Measurements from ENCODE around the gene TUBB4B. TPM values are rescaled to one million over a fixed set of nuclear protein-coding genes. Genes with fewer than 3 reads are reported as not detected.

The TUBB4B gene
- polyA plus RNA-seq, 2 of the 4 experiments (the other 2 are of a cell fraction), result 256 to 671 TPM

GRCh38 chr9:137228506-137228967 lies 12.6 kb upstream of the TUBB4B start:
- POLR2A ChIA-PET, result interaction anchor here (2.3 kb wide), 1 partner anchor 40 kb away, joined by 8 read pairs; the partner anchor contains the start of genes ANAPC2 and SSNA1
- WGBS (ENCODE audit: missing lambda C conversion rate), result 82% methylated on average over 6 of the region's 29 CpGs
- FAIRE-seq, result no peak
- no peak overlapping the region for H3K4me2 ChIP-seq
- no peaks in the 10 kb centered on the region for H3K9me3 ChIP-seq
- no peak overlapping the region for H3K4me3 ChIP-seq
- H3K4me1 ChIP-seq, result peaks cover 58% of the 10 kb centered on the region
- TF ChIP-seq CHD4 (IDR thresholded peaks at IDR 0.05; ENCODE audit: borderline replicate concordance) (no peak), MAFK (IDR thresholded peaks at IDR 0.05; ENCODE audit: partially characterized antibody) (no peak), NR3C1 (IDR thresholded peaks at IDR 0.05) (no peak), KDM1A (IDR thresholded peaks at IDR 0.05; ENCODE audit: low read depth) (no peak), SREBF2 (IDR thresholded peaks at IDR 0.05) (no peak), CTCF (IDR thresholded peaks at IDR 0.05) (no peak), MAX (IDR thresholded peaks at IDR 0.05) (no peak), RFX5 (IDR thresholded peaks at IDR 0.05) (no peak), EP300 (IDR thresholded peaks at IDR 0.05) (no peak), ZNF302 (CRISPR knock-in tag; IDR thresholded peaks at IDR 0.05) (no peak), POLR2A (IDR thresholded peaks at IDR 0.05; ENCODE audit: low read length) (no peak), CHD2 (IDR thresholded peaks at IDR 0.05; ENCODE audit: low read length, partially characterized antibody) (no peak), BHLHE40 (IDR thresholded peaks at IDR 0.05; ENCODE audit: low read depth, low read length) (no peak), CEBPB (IDR thresholded peaks at IDR 0.05) (no peak), FOXS1 (CRISPR knock-in tag; IDR thresholded peaks at IDR 0.05) (no peak), FOSB (CRISPR knock-in tag; IDR thresholded peaks at IDR 0.05) (no peak), RNF2 (IDR thresholded peaks at IDR 0.05; ENCODE audit: borderline replicate concordance, low read depth) (no peak)
- TF ChIP-seq, protein P1, sequence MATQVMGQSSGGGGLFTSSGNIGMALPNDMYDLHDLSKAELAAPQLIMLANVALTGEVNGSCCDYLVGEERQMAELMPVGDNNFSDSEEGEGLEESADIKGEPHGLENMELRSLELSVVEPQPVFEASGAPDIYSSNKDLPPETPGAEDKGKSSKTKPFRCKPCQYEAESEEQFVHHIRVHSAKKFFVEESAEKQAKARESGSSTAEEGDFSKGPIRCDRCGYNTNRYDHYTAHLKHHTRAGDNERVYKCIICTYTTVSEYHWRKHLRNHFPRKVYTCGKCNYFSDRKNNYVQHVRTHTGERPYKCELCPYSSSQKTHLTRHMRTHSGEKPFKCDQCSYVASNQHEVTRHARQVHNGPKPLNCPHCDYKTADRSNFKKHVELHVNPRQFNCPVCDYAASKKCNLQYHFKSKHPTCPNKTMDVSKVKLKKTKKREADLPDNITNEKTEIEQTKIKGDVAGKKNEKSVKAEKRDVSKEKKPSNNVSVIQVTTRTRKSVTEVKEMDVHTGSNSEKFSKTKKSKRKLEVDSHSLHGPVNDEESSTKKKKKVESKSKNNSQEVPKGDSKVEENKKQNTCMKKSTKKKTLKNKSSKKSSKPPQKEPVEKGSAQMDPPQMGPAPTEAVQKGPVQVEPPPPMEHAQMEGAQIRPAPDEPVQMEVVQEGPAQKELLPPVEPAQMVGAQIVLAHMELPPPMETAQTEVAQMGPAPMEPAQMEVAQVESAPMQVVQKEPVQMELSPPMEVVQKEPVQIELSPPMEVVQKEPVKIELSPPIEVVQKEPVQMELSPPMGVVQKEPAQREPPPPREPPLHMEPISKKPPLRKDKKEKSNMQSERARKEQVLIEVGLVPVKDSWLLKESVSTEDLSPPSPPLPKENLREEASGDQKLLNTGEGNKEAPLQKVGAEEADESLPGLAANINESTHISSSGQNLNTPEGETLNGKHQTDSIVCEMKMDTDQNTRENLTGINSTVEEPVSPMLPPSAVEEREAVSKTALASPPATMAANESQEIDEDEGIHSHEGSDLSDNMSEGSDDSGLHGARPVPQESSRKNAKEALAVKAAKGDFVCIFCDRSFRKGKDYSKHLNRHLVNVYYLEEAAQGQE (IDR thresholded peaks at IDR 0.05), result no peak
- TF ChIP-seq, protein P2, sequence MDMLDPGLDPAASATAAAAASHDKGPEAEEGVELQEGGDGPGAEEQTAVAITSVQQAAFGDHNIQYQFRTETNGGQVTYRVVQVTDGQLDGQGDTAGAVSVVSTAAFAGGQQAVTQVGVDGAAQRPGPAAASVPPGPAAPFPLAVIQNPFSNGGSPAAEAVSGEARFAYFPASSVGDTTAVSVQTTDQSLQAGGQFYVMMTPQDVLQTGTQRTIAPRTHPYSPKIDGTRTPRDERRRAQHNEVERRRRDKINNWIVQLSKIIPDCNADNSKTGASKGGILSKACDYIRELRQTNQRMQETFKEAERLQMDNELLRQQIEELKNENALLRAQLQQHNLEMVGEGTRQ (IDR thresholded peaks at IDR 0.05), result no peak
- TF ChIP-seq, protein P3, sequence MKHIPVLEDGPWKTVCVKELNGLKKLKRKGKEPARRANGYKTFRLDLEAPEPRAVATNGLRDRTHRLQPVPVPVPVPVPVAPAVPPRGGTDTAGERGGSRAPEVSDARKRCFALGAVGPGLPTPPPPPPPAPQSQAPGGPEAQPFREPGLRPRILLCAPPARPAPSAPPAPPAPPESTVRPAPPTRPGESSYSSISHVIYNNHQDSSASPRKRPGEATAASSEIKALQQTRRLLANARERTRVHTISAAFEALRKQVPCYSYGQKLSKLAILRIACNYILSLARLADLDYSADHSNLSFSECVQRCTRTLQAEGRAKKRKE (CRISPR knock-in tag; IDR thresholded peaks at IDR 0.05; ENCODE audit: low read depth), result no peak
- CTCF ChIA-PET, result interaction anchor here (0.5 to 10.1 kb wide), 18 partner anchors 10 to 200 kb away, joined by 3 to 113 read pairs (median 12); partner anchors contain the start of genes ANAPC2, NDOR1, NPDC1 and SAPCD2
- no peak overlapping the region for H3K27ac ChIP-seq
- ATAC-seq, result no peak
- DNase-seq (ENCODE audit: low read depth in 1 of 2, low spot score in 1 of 2), result no peak

Data from A549 (cell line).